OCI-LY3 (cell line): ENCODE results near the gene MTX3.

Source experiments
- CTCF ChIP-seq: fragments of 200-600, 300-600 bp; sonication (generic); IDR thresholded peaks from 2 replicates; pipeline ENCODE4 v1.5.1; 2014; ENCODE audit warnings: antibody characterized with exemption, low read length, low read depth
- EZH2phosphoT487 ChIP-seq: fragments of 200-600 bp; shearing (Covaris generic); IDR thresholded peaks from 2 replicates; pipeline ENCODE4 v1.6.1; 2018; ENCODE audit warnings: antibody characterized with exemption, mixed run types, low read depth

- no peak for TF ChIP-seq CTCF
- no peak for TF ChIP-seq EZH2phosphoT487
These were observed 28.4 kb downstream of the MTX3 start for GRCh38 chr5:79962575-79963222.
